ENCODE data around the gene TNNT1.
"Not testable (repeated sequence)": the region's sequence is repeated elsewhere in the genome, so short reads cannot be mapped to it uniquely, and the experiment has no call there.

The TNNT1 gene

GRCh38 chr19:55171440-55171839 lies 22.4 kb upstream of the TNNT1 start:
- in situ Hi-C loops (cut with MboI; ENCODE audit: low sequenced_read_pairs), result no loop called here

- in situ Hi-C loops (cut with MboI; ENCODE audit: low sequenced_read_pairs), result no loop called here
These were observed 20.1 kb upstream of the TNNT1 start for GRCh38 chr19:55169136-55169535.

GRCh38 chr19:55166530-55167268 lies 17.7 kb upstream of the TNNT1 start, which contains the start of gene DNAAF3:
DNAAF3 (minus strand) TSS chr19:55166613; CDS start chr19:55166413, 200 bp downstream.
- in situ Hi-C loops (cut with MboI; ENCODE audit: low sequenced_read_pairs), result no loop called here

GRCh38 chr19:55165952-55166529 lies 17.0 kb upstream of the TNNT1 start:
- in situ Hi-C loops (cut with MboI; ENCODE audit: low sequenced_read_pairs), result no loop called here

- in situ Hi-C loops (cut with MboI; ENCODE audit: low sequenced_read_pairs), result no loop called here
These were observed 12.7 kb upstream of the TNNT1 start for GRCh38 chr19:55161571-55162322.

- in situ Hi-C loops (cut with MboI; ENCODE audit: low sequenced_read_pairs), result no loop called here
These were observed 12.0 kb upstream of the TNNT1 start for GRCh38 chr19:55160986-55161365.

GRCh38 chr19:55160128-55160985 lies 11.4 kb upstream of the TNNT1 start:
- in situ Hi-C loops (cut with MboI; ENCODE audit: low sequenced_read_pairs), result no loop called here

GRCh38 chr19:55158848-55159749 lies 10.1 kb upstream of the TNNT1 start:
- in situ Hi-C loops (cut with MboI; ENCODE audit: low sequenced_read_pairs), result no loop called here

- in situ Hi-C loops (cut with MboI; ENCODE audit: low sequenced_read_pairs), result no loop called here
These were observed 9.4 kb upstream of the TNNT1 start for GRCh38 chr19:55158423-55158822.

- in situ Hi-C loops (cut with MboI; ENCODE audit: low sequenced_read_pairs), result no loop called here
These were observed 8.3 kb upstream of the TNNT1 start, which contains the start of gene TNNI3 for GRCh38 chr19:55157064-55157908. TNNI3 (minus strand) TSS chr19:55157732; CDS start chr19:55157589, 143 bp downstream.

- in situ Hi-C loops (cut with MboI; ENCODE audit: low sequenced_read_pairs), result no loop called here
These were observed 7.4 kb upstream of the TNNT1 start for GRCh38 chr19:55156202-55157063.

GRCh38 chr19:55155784-55156183 lies 6.8 kb upstream of the TNNT1 start:
- in situ Hi-C loops (cut with MboI; ENCODE audit: low sequenced_read_pairs), result not testable (repeated sequence)

GRCh38 chr19:55153652-55154264 lies 4.8 kb upstream of the TNNT1 start:
- in situ Hi-C loops (cut with MboI; ENCODE audit: low sequenced_read_pairs), result no loop called here

- in situ Hi-C loops (cut with MboI; ENCODE audit: low sequenced_read_pairs), result no loop called here
These were observed 3.0 kb upstream of the TNNT1 start for GRCh38 chr19:55152017-55152416.

GRCh38 chr19:55147545-55148251 lies 1.3 kb downstream of the TNNT1 start:
- in situ Hi-C loops (cut with MboI; ENCODE audit: low sequenced_read_pairs), result no loop called here

- in situ Hi-C loops (cut with MboI; ENCODE audit: low sequenced_read_pairs), result no loop called here
These were observed 2.2 kb downstream of the TNNT1 start for GRCh38 chr19:55146705-55147273.

All from hTERT RPE-1 (cell line).